ENCODE data around the gene ZNF205.
A peak's percentile ranks its signal among the peaks of the same experiment; 100 is the strongest.

Gene ZNF205

DNA sequence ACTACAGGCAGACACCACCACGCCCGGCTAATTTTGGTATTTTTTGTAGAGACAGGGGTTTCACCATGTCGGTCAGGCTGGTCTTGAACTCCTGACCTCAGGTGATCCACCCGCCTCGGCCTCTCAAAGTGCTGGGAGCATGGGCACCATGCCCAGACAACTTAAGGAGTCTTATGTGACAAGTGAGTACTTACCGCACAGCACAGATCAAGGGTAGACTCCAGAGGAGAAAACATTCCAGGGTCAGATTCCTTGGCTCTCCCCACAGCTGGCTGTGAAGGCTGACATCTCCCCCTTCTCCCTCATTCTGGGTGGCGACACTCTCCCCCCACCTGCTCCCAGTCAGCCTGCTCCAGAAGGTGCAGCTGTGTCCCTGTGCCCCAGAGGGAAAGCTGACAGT is 23.9 kb upstream of the ZNF205 start:
- H3K9me3 Mint-ChIP-seq: no peaks in the 10 kb centered on the region
- H3K4me3 Mint-ChIP-seq: peak overlapping the region; percentile 54
- H3K36me3 Mint-ChIP-seq (ENCODE audit: low read depth): no peaks in the 10 kb centered on the region
- peaks cover 75% of the 10 kb centered on the region for H3K4me1 Mint-ChIP-seq
- no peaks in the 10 kb centered on the region for H3K27me3 Mint-ChIP-seq (ENCODE audit: low read depth, poor library complexity)
- H3K27ac Mint-ChIP-seq: peak overlapping the region; percentile 68
- DNase-seq: no peak
- TF ChIP-seq, protein P1, sequence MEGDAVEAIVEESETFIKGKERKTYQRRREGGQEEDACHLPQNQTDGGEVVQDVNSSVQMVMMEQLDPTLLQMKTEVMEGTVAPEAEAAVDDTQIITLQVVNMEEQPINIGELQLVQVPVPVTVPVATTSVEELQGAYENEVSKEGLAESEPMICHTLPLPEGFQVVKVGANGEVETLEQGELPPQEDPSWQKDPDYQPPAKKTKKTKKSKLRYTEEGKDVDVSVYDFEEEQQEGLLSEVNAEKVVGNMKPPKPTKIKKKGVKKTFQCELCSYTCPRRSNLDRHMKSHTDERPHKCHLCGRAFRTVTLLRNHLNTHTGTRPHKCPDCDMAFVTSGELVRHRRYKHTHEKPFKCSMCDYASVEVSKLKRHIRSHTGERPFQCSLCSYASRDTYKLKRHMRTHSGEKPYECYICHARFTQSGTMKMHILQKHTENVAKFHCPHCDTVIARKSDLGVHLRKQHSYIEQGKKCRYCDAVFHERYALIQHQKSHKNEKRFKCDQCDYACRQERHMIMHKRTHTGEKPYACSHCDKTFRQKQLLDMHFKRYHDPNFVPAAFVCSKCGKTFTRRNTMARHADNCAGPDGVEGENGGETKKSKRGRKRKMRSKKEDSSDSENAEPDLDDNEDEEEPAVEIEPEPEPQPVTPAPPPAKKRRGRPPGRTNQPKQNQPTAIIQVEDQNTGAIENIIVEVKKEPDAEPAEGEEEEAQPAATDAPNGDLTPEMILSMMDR (IDR thresholded peaks at IDR 0.05): no peak

DNA sequence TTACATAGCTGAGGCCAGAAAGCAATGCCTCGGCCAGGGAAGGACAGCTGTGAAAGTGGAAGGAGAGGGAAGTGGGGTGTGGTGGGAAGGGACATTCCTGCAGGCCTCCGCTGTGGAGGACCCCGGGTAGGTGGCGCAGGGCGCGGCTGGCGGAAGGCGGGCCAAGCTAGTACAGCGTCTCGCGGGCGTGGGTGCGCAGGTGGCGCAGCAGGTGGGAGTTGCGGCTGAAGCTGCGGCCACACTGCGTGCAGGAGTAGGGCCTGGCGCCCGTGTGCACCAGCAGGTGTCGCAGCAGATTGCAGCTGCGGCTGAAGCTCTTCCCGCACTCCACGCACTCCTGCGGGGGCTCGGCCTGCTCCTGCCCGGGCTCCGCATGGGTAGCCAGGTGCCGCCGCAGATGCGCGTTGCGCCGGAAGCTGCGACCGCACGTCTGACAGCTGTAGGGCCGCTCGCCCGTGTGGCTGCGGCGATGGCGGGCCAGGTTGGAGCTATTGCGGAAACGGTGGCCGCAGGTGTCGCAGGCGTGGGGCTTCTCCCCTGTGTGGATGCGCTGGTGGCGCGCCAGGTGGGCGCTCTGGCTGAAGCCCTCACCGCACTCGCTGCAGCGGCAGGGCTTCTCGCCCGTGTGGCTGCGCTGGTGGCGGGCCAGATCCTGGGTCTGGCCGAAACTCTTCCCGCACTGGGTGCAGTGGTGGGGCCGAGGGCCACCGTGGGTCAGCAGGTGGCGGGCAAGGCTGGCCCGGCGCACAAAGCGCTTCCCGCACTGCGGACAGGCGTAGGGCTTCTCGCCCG is 23.3 kb upstream of the ZNF205 start:
- no peaks in the 10 kb centered on the region for H3K36me3 Mint-ChIP-seq (ENCODE audit: low read depth)
- TF ChIP-seq, protein P1 (IDR thresholded peaks at IDR 0.05): no peak
- no peaks in the 10 kb centered on the region for H3K9me3 Mint-ChIP-seq
- no peak for DNase-seq
- no peak overlapping the region for H3K4me3 Mint-ChIP-seq
- peak overlapping the region; percentile 68 for H3K27ac Mint-ChIP-seq
- H3K27me3 Mint-ChIP-seq (ENCODE audit: low read depth, poor library complexity): no peaks in the 10 kb centered on the region
- peaks cover 68% of the 10 kb centered on the region for H3K4me1 Mint-ChIP-seq

DNA sequence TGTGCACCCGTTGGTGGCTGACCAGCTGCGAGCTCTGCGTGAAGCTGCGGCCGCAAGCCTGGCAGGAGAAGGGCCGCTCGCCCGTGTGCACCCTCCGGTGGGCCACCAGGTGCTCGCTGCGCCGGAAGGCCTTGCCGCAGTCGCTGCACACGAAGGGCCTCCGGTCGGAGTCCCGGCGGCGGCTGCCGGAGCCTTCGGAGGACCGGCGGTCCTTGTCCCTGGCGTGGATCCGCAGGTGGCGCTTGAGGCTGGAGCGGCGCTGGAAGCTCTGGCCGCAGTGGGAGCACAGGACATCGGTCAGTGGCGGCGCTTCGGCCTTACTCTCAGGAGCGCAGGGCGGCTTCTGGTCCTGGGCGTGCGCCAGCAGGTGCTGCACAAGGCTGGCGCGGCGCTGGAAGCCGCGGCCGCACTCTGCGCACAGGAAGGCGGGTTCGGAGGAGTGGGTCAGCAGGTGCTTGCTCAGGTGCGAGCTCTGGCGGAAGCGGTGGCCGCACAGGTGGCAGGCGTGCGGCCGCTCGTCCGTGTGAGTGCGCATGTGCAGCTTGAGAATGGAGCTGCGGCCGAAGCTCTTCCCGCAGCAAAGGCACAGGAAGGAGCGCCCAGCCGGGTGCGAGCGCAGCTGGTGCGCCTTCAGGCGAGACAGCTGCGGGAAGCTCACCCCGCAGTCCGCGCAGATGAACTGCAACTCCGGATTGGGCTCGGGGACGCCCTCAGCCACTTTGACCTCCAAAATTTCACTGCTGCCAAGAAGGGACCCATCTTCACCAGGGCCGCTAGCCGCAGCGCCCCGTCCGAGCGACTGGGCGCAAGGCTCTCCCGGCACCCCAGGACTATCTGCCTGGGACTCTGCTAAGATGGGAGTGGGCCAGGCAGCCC is 22.4 kb upstream of the ZNF205 start:
- no peaks in the 10 kb centered on the region for H3K36me3 Mint-ChIP-seq (ENCODE audit: low read depth)
- DNase-seq: no peak
- H3K9me3 Mint-ChIP-seq: no peaks in the 10 kb centered on the region
- H3K4me1 Mint-ChIP-seq: peaks cover 62% of the 10 kb centered on the region
- H3K4me3 Mint-ChIP-seq: no peak overlapping the region
- no peak overlapping the region for H3K27ac Mint-ChIP-seq
- H3K27me3 Mint-ChIP-seq (ENCODE audit: low read depth, poor library complexity): no peaks in the 10 kb centered on the region
- TF ChIP-seq, protein P1 (IDR thresholded peaks at IDR 0.05): no peak

DNA sequence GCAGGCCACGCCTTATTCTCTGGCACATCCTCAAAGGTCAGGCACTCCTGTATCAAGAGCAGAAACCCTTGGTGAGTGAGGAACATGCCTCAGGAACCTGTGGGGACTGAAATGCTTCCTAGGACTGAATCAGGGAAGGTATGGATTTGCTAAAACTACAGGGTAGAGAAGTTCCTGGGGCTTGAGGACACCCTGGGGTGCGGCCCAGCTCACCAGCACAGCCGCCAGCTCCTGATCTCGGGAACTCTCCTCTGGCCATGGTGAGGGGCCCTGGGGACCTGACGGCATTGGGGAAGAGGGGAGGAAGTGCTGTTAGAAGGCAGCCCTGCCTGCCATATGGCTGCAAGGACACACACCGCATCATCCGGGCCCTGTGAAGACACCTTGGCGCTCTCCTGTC is 20.8 kb upstream of the ZNF205 start:
- TF ChIP-seq, protein P1 (IDR thresholded peaks at IDR 0.05): no peak
- peaks cover 2% of the 10 kb centered on the region for H3K27me3 Mint-ChIP-seq (ENCODE audit: low read depth, poor library complexity)
- no peak overlapping the region for H3K4me3 Mint-ChIP-seq
- peak overlapping the region; percentile 29 for H3K27ac Mint-ChIP-seq
- H3K4me1 Mint-ChIP-seq: peaks cover 50% of the 10 kb centered on the region
- no peak for DNase-seq
- H3K36me3 Mint-ChIP-seq (ENCODE audit: low read depth): no peaks in the 10 kb centered on the region
- H3K9me3 Mint-ChIP-seq: no peaks in the 10 kb centered on the region

DNA sequence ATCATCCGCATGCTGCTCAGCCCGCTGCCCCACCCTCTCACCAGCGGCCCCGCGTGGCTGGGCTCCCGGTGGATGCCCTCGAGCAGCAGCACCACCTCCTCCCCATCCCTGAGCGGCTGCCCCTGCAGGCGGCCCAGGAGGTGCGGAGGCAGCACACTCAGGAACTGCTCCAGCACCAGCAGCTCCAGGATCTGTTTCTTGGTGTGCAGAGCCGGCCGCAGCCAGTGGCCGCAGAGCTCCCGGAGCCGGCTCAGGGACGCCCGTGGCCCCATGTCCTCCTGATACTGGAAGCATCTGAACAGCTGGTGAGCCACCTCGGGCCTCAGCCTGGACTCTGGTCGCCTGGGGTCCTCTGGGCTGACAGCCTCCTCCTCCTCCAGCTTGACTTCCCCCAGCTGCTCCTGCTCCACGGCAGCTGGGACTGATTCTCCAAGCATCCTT is 19.9 kb upstream of the ZNF205 start:
- no peak overlapping the region for H3K4me3 Mint-ChIP-seq
- H3K27ac Mint-ChIP-seq: no peak overlapping the region
- H3K27me3 Mint-ChIP-seq (ENCODE audit: low read depth, poor library complexity): peaks cover 12% of the 10 kb centered on the region
- DNase-seq: no peak
- no peaks in the 10 kb centered on the region for H3K36me3 Mint-ChIP-seq (ENCODE audit: low read depth)
- TF ChIP-seq, protein P1 (IDR thresholded peaks at IDR 0.05): no peak
- H3K4me1 Mint-ChIP-seq: peaks cover 47% of the 10 kb centered on the region
- H3K9me3 Mint-ChIP-seq: no peaks in the 10 kb centered on the region
